Nephron progenitor cell (in vitro differentiated cells): Measurements from ENCODE around the gene CPXM2.

Source experiments
- DNase-seq: peaks from one replicate; pipeline ENCODE4 v3.0.0; 2021
- H3K27ac Mint-ChIP-seq: 2 replicates; pipeline ENCODE4 v1.8.0; 2021; ENCODE audit warnings: mild to moderate bottlenecking, moderate library complexity, mixed read lengths
- H3K27me3 Mint-ChIP-seq: 2 replicates; pipeline ENCODE4 v1.8.0; 2021; ENCODE audit warnings: mild to moderate bottlenecking, low read depth, mixed read lengths; ENCODE audit not compliant: poor library complexity
- H3K36me3 Mint-ChIP-seq: 2 replicates; pipeline ENCODE4 v1.8.0; 2021; ENCODE audit warnings: low read depth, mixed read lengths
- H3K4me1 Mint-ChIP-seq: 2 replicates; pipeline ENCODE4 v1.8.0; 2021; ENCODE audit warnings: mixed read lengths
- H3K4me3 Mint-ChIP-seq: 2 replicates; pipeline ENCODE4 v1.8.0; 2021; ENCODE audit warnings: mild to moderate bottlenecking, moderate library complexity, mixed read lengths
- H3K9me3 Mint-ChIP-seq: 2 replicates; pipeline ENCODE4 v1.8.0; 2021; ENCODE audit warnings: mild to moderate bottlenecking, moderate library complexity, mixed read lengths
- CTCF ChIP-seq: fragments of 200-600 bp; sonication (generic); IDR thresholded peaks from 2 replicates; pipeline ENCODE4 v1.5.0; 2021; ENCODE audit warnings: antibody characterized with exemption

The CPXM2 gene

GRCh38 chr10:123766761-123767160 lies 124.8 kb downstream of the CPXM2 start:
- no peaks in the 10 kb centered on the region for H3K36me3 Mint-ChIP-seq
- H3K27me3 Mint-ChIP-seq, result peaks cover 21% of the 10 kb centered on the region
- TF ChIP-seq CTCF, result no peak
- no peak for DNase-seq
- H3K4me3 Mint-ChIP-seq, result no peak overlapping the region
- no peaks in the 10 kb centered on the region for H3K4me1 Mint-ChIP-seq
- no peaks in the 10 kb centered on the region for H3K9me3 Mint-ChIP-seq
- no peak overlapping the region for H3K27ac Mint-ChIP-seq

- no peaks in the 10 kb centered on the region for H3K4me1 Mint-ChIP-seq
- H3K4me3 Mint-ChIP-seq, result no peak overlapping the region
- H3K27ac Mint-ChIP-seq, result no peak overlapping the region
- no peaks in the 10 kb centered on the region for H3K36me3 Mint-ChIP-seq
- H3K27me3 Mint-ChIP-seq, result peaks cover 19% of the 10 kb centered on the region
- DNase-seq, result no peak
- no peaks in the 10 kb centered on the region for H3K9me3 Mint-ChIP-seq
- no peak for TF ChIP-seq CTCF
Observed at GRCh38 chr10:123766012-123766411, 125.6 kb downstream of the CPXM2 start.

- H3K27me3 Mint-ChIP-seq, result peaks cover 11% of the 10 kb centered on the region
- no peak for TF ChIP-seq CTCF
- H3K4me1 Mint-ChIP-seq, result peaks cover 17% of the 10 kb centered on the region
- no peak overlapping the region for H3K4me3 Mint-ChIP-seq
- H3K9me3 Mint-ChIP-seq, result no peaks in the 10 kb centered on the region
- no peaks in the 10 kb centered on the region for H3K36me3 Mint-ChIP-seq
- no peak for DNase-seq
- H3K27ac Mint-ChIP-seq, result no peak overlapping the region
Observed at GRCh38 chr10:123761666-123762230, 129.9 kb downstream of the CPXM2 start.

- Mint-ChIP-seq H3K27me3 (peaks cover 11% of the 10 kb centered on the region), H3K4me3 (no peak overlapping the region), H3K9me3 (no peaks in the 10 kb centered on the region), H3K36me3 (no peaks in the 10 kb centered on the region), H3K4me1 (peaks cover 17% of the 10 kb centered on the region), H3K27ac (no peak overlapping the region)
- no peak for DNase-seq
- TF ChIP-seq CTCF, result no peak
Observed at GRCh38 chr10:123761038-123761428, 130.6 kb downstream of the CPXM2 start.

- Mint-ChIP-seq H3K4me1 (peaks cover 17% of the 10 kb centered on the region), H3K9me3 (no peaks in the 10 kb centered on the region), H3K27me3 (peaks cover 11% of the 10 kb centered on the region), H3K36me3 (no peaks in the 10 kb centered on the region), H3K27ac (no peak overlapping the region), H3K4me3 (no peak overlapping the region)
- DNase-seq, result no peak
- TF ChIP-seq CTCF, result no peak
Observed at GRCh38 chr10:123760356-123761037, 131.1 kb downstream of the CPXM2 start.

GRCh38 chr10:123759501-123760031 lies 132.0 kb downstream of the CPXM2 start:
- Mint-ChIP-seq H3K9me3 (no peaks in the 10 kb centered on the region), H3K36me3 (no peaks in the 10 kb centered on the region), H3K4me3 (no peak overlapping the region), H3K27ac (no peak overlapping the region), H3K27me3 (peaks cover 11% of the 10 kb centered on the region), H3K4me1 (peaks cover 17% of the 10 kb centered on the region)
- no peak for DNase-seq
- no peak for TF ChIP-seq CTCF
